A549 treated with RU486 at 1 μM for 4 hours (cell line): Measurements from ENCODE around the gene CSN3. TPM values are rescaled to one million over a fixed set of nuclear protein-coding genes. Genes with fewer than 3 reads are reported as not detected.

ENCODE experiments used
- total RNA-seq: library from RNA; stranded (reverse); fragments of 200-300 nt; extraction: Qiagen RNA extraction; gene quantifications from 5 replicates; pipeline ENCODE4 v1.2.3, GENCODE V29; 2022; ENCODE audit warnings: low read depth

Gene CSN3, protein sequence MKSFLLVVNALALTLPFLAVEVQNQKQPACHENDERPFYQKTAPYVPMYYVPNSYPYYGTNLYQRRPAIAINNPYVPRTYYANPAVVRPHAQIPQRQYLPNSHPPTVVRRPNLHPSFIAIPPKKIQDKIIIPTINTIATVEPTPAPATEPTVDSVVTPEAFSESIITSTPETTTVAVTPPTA
- not detected in 5 replicates for total RNA-seq

DNA sequence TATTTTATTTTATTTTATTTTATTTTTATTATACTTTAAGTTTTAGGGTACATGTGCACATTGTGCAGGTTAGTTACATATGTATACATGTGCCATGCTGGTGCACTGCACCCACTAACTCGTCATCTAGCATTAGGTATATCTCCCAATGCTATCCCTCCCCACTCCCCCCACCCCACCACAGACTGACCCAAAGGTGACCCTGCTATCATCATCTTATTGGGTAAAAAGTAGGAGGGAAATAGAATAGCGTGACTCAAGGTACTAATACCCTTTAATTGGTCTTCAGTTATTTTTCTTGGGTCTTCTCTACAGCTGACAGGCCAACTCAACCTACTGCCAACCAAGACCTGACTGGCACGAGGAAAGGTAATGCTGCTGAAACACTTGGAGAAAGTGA is at the start of gene CSN3:
TSS of gene CSN3 (plus strand) at position 301 of the 400 bp plus-strand sequence. CDS start 2,223 bp downstream, outside the sequence.

DNA sequence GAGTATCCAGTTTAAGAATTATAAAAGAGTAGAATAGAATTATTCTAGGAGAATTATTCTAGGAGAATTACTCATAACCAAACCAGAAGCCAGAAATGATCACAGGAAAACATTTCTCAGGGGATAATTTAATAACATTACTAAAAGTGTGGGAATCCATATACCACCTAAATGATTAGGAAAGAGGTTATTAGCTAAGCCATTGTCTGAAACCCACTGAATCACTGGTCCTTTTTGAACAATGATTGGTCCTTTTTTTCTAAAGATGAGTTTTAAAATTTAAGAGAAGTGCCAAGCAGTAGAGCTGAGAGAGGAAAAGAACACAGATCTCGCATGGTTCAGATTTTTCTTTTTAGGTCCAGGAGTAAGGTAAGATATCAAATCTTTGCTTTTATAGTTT is 47.0 kb upstream of the CSN3 start, which contains the start of gene ODAM:
TSS of gene ODAM (plus strand) at position 301 of the 400 bp plus-strand sequence. CDS start 819 bp downstream, outside the sequence.

DNA sequence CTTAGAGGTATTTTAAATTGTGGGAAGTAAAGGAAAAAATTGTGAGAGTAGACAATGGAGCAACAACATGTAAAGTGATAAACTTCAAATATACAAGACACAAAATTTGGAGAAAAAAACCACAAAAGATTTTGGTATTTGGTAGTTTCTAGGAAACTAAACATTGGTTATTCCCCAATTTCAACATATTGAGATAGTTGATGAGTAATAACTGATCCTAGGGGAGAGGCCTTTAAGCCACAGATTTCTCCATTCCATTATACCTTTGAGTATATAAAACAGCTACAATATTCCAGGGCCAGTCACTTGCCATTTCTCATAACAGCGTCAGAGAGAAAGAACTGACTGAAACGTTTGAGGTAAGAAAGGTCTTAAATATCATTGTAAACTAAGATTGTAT is 16.6 kb upstream of the CSN3 start, which contains the start of gene FDCSP:
TSS of gene FDCSP (plus strand) at position 301 of the 400 bp plus-strand sequence. CDS start 5,071 bp downstream, outside the sequence.

Other genes with a start within 250 kb of the CSN3 start
- gene STATH, start 246.6 kb upstream of the CSN3 start, total RNA-seq, result not detected in 5 replicates
- not detected in 5 replicates for gene HTN3, start 214.1 kb upstream of the CSN3 start, total RNA-seq
- gene HTN1, start 192.2 kb upstream of the CSN3 start, total RNA-seq, result not detected in 5 replicates
- gene PRR27, start 88.4 kb upstream of the CSN3 start, total RNA-seq, result not detected in 5 replicates
- not detected in 5 replicates for gene ODAM, start 46.9 kb upstream of the CSN3 start, total RNA-seq
- gene FDCSP, start 16.5 kb upstream of the CSN3 start, total RNA-seq, result not detected in 5 replicates
- gene CABS1, start 92.4 kb downstream of the CSN3 start, total RNA-seq, result not detected in 5 replicates
- not detected in 5 replicates for gene SMR3A, start 118.2 kb downstream of the CSN3 start, total RNA-seq
- gene SMR3B, start 140.5 kb downstream of the CSN3 start, total RNA-seq, result not detected in 5 replicates
- not detected in 5 replicates for gene OPRPN, start 155.3 kb downstream of the CSN3 start, total RNA-seq
- gene MUC7, start 229.6 kb downstream of the CSN3 start, total RNA-seq, result not detected in 5 replicates